HG03575 (cell line): ENCODE measurements around the gene BBS7.

Experiments used
- ATAC-seq: cut with Tn5 transposase; IDR thresholded peaks from one replicate; pipeline ENCODE4 v1.9.1; 2021; ENCODE audit not compliant: unreplicated experiment, insufficient number of reproducible peaks, low FRiP score; ENCODE audit errors: extremely low read depth

The BBS7 gene

GRCh38 chr4:121838136-121838535 is 32.1 kb downstream of the BBS7 start:
- no peak for ATAC-seq

DNA sequence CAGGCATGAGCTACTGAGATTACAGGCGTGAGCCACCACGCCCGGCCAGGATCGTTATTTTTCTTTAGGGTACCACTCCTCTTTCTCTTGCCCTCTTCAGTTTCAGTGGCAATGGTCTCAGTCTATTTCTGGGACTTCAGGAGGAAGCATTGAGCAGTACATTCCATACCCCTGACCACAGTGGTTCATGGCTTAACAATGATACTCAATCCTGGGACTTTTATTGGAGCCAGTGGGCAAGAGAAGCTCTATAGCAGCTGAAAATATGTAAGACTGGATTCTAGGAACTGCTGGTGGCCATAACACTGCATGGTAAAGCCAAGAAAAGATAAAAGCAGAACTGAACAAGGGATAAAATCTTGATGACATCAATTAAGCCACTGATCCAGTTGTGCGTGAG is 40.8 kb downstream of the BBS7 start:
- no peak for ATAC-seq

DNA sequence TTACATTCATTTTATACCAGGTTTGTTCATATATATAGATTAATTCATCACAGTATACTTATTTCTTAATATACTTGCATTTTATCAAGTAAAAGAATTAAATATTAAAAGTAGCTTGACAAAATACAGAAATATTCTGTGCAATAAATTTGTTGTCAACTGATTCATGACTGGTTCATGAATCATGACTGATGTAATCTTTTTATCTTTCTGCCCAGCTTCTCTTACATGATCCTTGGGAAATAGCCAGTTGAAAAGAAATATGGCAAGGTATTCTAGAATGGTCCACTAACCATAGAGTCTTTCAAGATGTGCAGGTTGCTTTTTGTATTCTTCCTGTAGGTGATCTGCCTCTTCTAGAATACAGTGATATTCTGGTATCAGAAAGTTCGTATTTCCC is 42.4 kb downstream of the BBS7 start:
- no peak for ATAC-seq

GRCh38 chr4:121824950-121825349 is 45.3 kb downstream of the BBS7 start:
- ATAC-seq: no peak

- no peak for ATAC-seq
Observed at GRCh38 chr4:121824171-121824527, 46.1 kb downstream of the BBS7 start.

GRCh38 chr4:121823505-121824170 is 46.6 kb downstream of the BBS7 start, which contains the start of gene CCNA2:
Gene CCNA2, minus strand, starts transcription at chr4:121823883. Its CDS starts 255 bp downstream, at chr4:121823628.
- peak; percentile 76 for ATAC-seq

- ATAC-seq: peak; percentile 44
Observed at GRCh38 chr4:121822796-121823504, 47.3 kb downstream of the BBS7 start.

DNA sequence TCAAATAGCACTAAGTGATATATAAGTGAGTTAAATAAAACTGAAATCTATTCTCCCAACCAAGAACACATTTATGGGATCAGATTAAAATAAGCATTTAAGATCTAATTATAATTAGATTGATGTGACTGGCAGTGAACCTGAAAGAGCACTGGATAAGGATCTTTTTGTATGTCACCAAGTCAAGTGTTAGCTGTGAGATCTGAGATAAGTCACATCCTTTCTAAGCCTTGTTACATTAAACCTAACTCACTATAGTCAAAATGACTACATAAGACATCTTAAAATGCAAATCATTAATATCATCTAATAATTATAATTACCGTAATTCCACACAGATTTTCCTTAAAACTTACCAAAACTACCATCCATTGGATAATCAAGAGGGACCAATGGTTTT is 48.2 kb downstream of the BBS7 start:
- ATAC-seq: no peak

- ATAC-seq: no peak
Observed at GRCh38 chr4:121819216-121819965, 50.9 kb downstream of the BBS7 start.

- ATAC-seq: no peak
Observed at GRCh38 chr4:121818215-121818614, 52.1 kb downstream of the BBS7 start.

DNA sequence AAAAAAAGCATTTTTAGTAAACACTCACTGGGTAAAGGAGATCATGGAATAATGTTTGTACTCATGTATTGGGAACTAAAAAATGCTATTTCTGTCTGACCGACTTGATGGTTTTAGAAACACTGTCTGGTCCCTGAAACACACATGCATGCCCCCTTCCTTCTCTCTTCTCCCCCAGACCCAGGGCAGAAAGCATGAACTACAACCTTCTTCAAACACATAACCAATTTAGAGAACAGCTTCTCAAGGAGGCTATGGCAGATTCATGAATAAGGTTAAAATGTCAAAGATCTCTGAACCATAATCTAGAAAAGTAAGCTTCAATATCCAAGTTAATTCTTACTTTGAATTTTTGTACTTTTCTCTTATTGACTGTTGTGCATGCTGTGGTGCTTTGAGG is 52.6 kb downstream of the BBS7 start:
- ATAC-seq: no peak

GRCh38 chr4:121817006-121817405 is 53.3 kb downstream of the BBS7 start:
- no peak for ATAC-seq

DNA sequence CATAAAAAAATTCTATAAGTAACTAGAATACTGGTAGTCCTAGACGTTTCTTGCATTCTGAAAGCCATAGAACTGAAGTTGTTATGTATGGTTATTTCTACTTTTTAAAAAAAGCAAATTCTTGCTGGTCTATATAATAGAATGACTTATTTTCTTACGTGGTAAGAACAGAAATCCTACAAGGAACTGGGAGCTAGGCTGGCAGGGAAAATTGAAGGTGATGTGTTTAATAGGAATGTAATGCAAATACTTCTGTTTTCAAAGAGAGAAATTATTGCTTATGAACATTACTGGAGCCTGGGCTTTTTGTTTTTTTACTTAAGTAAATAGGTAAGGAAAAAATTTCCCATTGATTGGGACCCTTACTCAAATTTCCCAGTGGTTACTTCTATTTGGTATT is 55.5 kb downstream of the BBS7 start:
- no peak for ATAC-seq

GRCh38 chr4:121811122-121811521 is 59.2 kb downstream of the BBS7 start:
- no peak for ATAC-seq

- ATAC-seq: no peak
Observed at GRCh38 chr4:121806411-121806810, 63.9 kb downstream of the BBS7 start.

GRCh38 chr4:121801715-121802075 is 68.6 kb downstream of the BBS7 start:
- no peak for ATAC-seq

GRCh38 chr4:121800961-121801714 is 69.1 kb downstream of the BBS7 start, which contains the start of gene EXOSC9:
Gene EXOSC9, plus strand, starts transcription at chr4:121801323. Its CDS starts 102 bp downstream, at chr4:121801425.
- peak; percentile 57 for ATAC-seq

DNA sequence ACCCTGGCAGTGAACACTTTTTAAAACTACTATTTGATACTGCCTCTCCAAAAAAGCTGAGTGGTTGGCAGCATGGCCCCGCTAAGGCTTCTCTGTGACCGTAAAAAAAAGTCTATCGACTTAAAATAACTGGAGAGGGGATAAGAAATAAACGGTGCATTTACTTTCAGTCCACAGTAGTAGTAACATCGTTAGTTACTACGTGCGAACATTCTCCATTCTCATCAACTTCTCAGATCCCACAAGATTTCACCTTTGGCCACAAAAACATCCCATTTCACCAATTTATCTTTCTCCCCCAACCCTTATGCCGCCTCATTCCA is 69.7 kb downstream of the BBS7 start:
- ATAC-seq: no peak

GRCh38 chr4:121799867-121800501 is 70.3 kb downstream of the BBS7 start:
- no peak for ATAC-seq
